Astrocyte (in vitro differentiated cells and primary cell): ENCODE results near the gene DFFB. TPM values are rescaled to one million over a fixed set of nuclear protein-coding genes. Genes with fewer than 3 reads are reported as not detected.

Experiments
- DNase-seq: peaks from one replicate; pipeline ENCODE4 v3.0.0-alpha.2; 2010; ENCODE audit warnings: low read depth
- FAIRE-seq: peaks from 2 replicates; lab custom pipeline; 2011; peaks lifted over from hg19 to GRCh38; lab: Jason Lieb, UNC
- H2AFZ ChIP-seq: 2 replicates; pipeline ENCODE4 v1.6.0; 2012; ENCODE audit warnings: low read depth, low read length, inconsistent platforms
- H3K27ac ChIP-seq: 2 replicates; pipeline ENCODE4 v1.5.1; 2011; ENCODE audit warnings: low read depth, low read length, inconsistent platforms
- H3K27me3 ChIP-seq: 2 replicates; pipeline ENCODE4 v1.6.0; 2011; ENCODE audit warnings: low read length, inconsistent platforms; ENCODE audit not compliant: insufficient read depth
- H3K36me3 ChIP-seq: 2 replicates; pipeline ENCODE4 v1.5.1; 2011; ENCODE audit warnings: low read length, inconsistent platforms; ENCODE audit not compliant: insufficient read depth
- H3K4me1 ChIP-seq: 2 replicates; pipeline ENCODE4 v1.5.1; 2011; ENCODE audit warnings: low read length, inconsistent platforms; ENCODE audit not compliant: insufficient read depth
- H3K4me2 ChIP-seq: 2 replicates; pipeline ENCODE4 v1.6.0; 2012; ENCODE audit warnings: low read length, inconsistent platforms
- H3K4me3 ChIP-seq: 2 replicates; pipeline ENCODE4 v1.5.1; 2011; ENCODE audit warnings: low read depth, mild to moderate bottlenecking, low read length, inconsistent platforms; ENCODE audit not compliant: insufficient read depth
- H3K79me2 ChIP-seq: 2 replicates; pipeline ENCODE4 v1.6.0; 2012; ENCODE audit warnings: mild to moderate bottlenecking, low read length, inconsistent platforms; ENCODE audit not compliant: insufficient read depth
- H3K9ac ChIP-seq: 2 replicates; pipeline ENCODE4 v1.6.0; 2012; ENCODE audit warnings: mild to moderate bottlenecking, low read length, inconsistent platforms
- H3K9me3 ChIP-seq: 2 replicates; pipeline ENCODE4 v1.5.1; 2012; ENCODE audit warnings: low read depth, mild to moderate bottlenecking, low read length, inconsistent platforms; ENCODE audit not compliant: insufficient read depth
- H4K20me1 ChIP-seq: 2 replicates; pipeline ENCODE4 v1.6.0; 2012; ENCODE audit warnings: low read length, inconsistent platforms; ENCODE audit not compliant: insufficient read depth
- H3K27ac Mint-ChIP-seq: one replicate; pipeline ENCODE4 v1.8.0; 2021; ENCODE audit warnings: mild to moderate bottlenecking, mixed read lengths; ENCODE audit not compliant: unreplicated experiment
- H3K27me3 Mint-ChIP-seq: one replicate; pipeline ENCODE4 v1.8.0; 2021; ENCODE audit warnings: low read depth, mixed read lengths; ENCODE audit not compliant: unreplicated experiment
- H3K36me3 Mint-ChIP-seq: one replicate; pipeline ENCODE4 v1.8.0; 2021; ENCODE audit warnings: low read depth, mixed read lengths; ENCODE audit not compliant: unreplicated experiment
- H3K4me1 Mint-ChIP-seq: one replicate; pipeline ENCODE4 v1.8.0; 2021; ENCODE audit warnings: low read depth, mixed read lengths; ENCODE audit not compliant: unreplicated experiment
- H3K4me3 Mint-ChIP-seq: one replicate; pipeline ENCODE4 v1.8.0; 2021; ENCODE audit warnings: mild to moderate bottlenecking, moderate library complexity, mixed read lengths; ENCODE audit not compliant: unreplicated experiment
- H3K9me3 Mint-ChIP-seq: one replicate; pipeline ENCODE4 v1.8.0; 2021; ENCODE audit warnings: mild to moderate bottlenecking, mixed read lengths; ENCODE audit not compliant: unreplicated experiment
- CTCF ChIP-seq: IDR thresholded peaks from 2 replicates; pipeline ENCODE4 v1.5.1; 2011; ENCODE audit warnings: low read depth, mild to moderate bottlenecking, inconsistent platforms, low read length, moderate library complexity; ENCODE audit not compliant: insufficient read depth
- EZH2 ChIP-seq: IDR thresholded peaks from 2 replicates; pipeline ENCODE4 v1.6.1; 2012; ENCODE audit warnings: mild to moderate bottlenecking, low read length, inconsistent platforms; ENCODE audit not compliant: insufficient read depth
- total RNA-seq: library from RNA; stranded (reverse); gene quantifications from 2 replicates; pipeline ENCODE4 v1.2.1, GENCODE V29; 2021

DFFB gene
- total RNA-seq, 1 donor from 2014 or later = 7.4 TPM

- Histone ChIP-seq H3K9ac (no peak overlapping the region), H3K36me3 (peaks cover 27% of the 10 kb centered on the region), H3K27me3 (no peaks in the 10 kb centered on the region), H3K4me1 (no peaks in the 10 kb centered on the region), H3K4me2 (no peak overlapping the region), H3K79me2 (peaks cover 14% of the 10 kb centered on the region), H3K4me3 (no peak overlapping the region), H3K9me3 (no peaks in the 10 kb centered on the region), H2AFZ (no peak overlapping the region), H3K27ac (no peak overlapping the region), H4K20me1 (peaks cover 12% of the 10 kb centered on the region)
- H3K4me1 Mint-ChIP-seq = no peaks in the 10 kb centered on the region
- DNase-seq = no peak
- H3K27ac Mint-ChIP-seq = no peak overlapping the region
- H3K9me3 Mint-ChIP-seq = no peaks in the 10 kb centered on the region
- H3K36me3 Mint-ChIP-seq = peaks cover 22% of the 10 kb centered on the region
- no peaks in the 10 kb centered on the region for H3K27me3 Mint-ChIP-seq
- H3K4me3 Mint-ChIP-seq = no peak overlapping the region
- no peak for TF ChIP-seq CTCF
- no peak for TF ChIP-seq EZH2
- no peak for FAIRE-seq
Observed at GRCh38 chr1:3888301-3888700, 31.0 kb downstream of the DFFB start.

- peaks cover 13% of the 10 kb centered on the region for H3K36me3 Mint-ChIP-seq
- no peak overlapping the region for H3K4me3 Mint-ChIP-seq
Observed at GRCh38 chr1:3889936-3890335, 32.7 kb downstream of the DFFB start.

More at GRCh38 chr1:3889936-3890335, 32.7 kb downstream of the DFFB start:
- H4K20me1 ChIP-seq = peaks cover 18% of the 10 kb centered on the region
- no peaks in the 10 kb centered on the region for H3K4me1 ChIP-seq
- Mint-ChIP-seq H3K4me1 (no peaks in the 10 kb centered on the region), H3K27me3 (no peaks in the 10 kb centered on the region), H3K27ac (no peak overlapping the region), H3K9me3 (no peaks in the 10 kb centered on the region)
- FAIRE-seq = no peak
- H3K79me2 ChIP-seq = peaks cover 28% of the 10 kb centered on the region
- H3K27ac ChIP-seq = no peak overlapping the region
- H3K9ac ChIP-seq = no peak overlapping the region
- H3K9me3 ChIP-seq = no peaks in the 10 kb centered on the region
- H2AFZ ChIP-seq = no peak overlapping the region
- no peak overlapping the region for H3K4me3 ChIP-seq
- H3K36me3 ChIP-seq = peaks cover 27% of the 10 kb centered on the region
- no peaks in the 10 kb centered on the region for H3K27me3 ChIP-seq
- no peak for TF ChIP-seq CTCF
- no peak for TF ChIP-seq EZH2
- no peak overlapping the region for H3K4me2 ChIP-seq
- no peak for DNase-seq
